C4-2B (cell line): ENCODE results near the gene MRPS6.
A peak's percentile ranks its signal among the peaks of the same experiment; 100 is the strongest.

ENCODE experiments used
- H3K27ac ChIP-seq: fragments of 450-650 bp; 2 replicates; pipeline ENCODE4 v1.5.1; 2017
- CTCF ChIP-seq: fragments of 450-650 bp; conservative IDR thresholded peaks from 2 replicates; pipeline ENCODE4 v1.5.1; 2017; ENCODE audit warnings: mild to moderate bottlenecking
- ZFX ChIP-seq: fragments of 450-650 bp; IDR thresholded peaks from 2 replicates; pipeline ENCODE4 v1.6.1; 2017

MRPS6 gene

GRCh38 chr21:34132926-34133325, 59.5 kb downstream of the MRPS6 start:
- TF ChIP-seq ZFX, result no peak
- TF ChIP-seq CTCF, result no peak
- no peak overlapping the region for H3K27ac ChIP-seq

GRCh38 chr21:34133392-34133791, 60.0 kb downstream of the MRPS6 start:
- H3K27ac ChIP-seq, result no peak overlapping the region
- TF ChIP-seq ZFX (no peak), CTCF (no peak)

GRCh38 chr21:34133802-34134201, 60.4 kb downstream of the MRPS6 start:
- TF ChIP-seq ZFX (no peak), CTCF (peak; percentile 36)
- no peak overlapping the region for H3K27ac ChIP-seq

- no peak for TF ChIP-seq CTCF
- TF ChIP-seq ZFX, result no peak
- H3K27ac ChIP-seq, result no peak overlapping the region
These were observed 62.0 kb downstream of the MRPS6 start for GRCh38 chr21:34135330-34135729.

- no peak for TF ChIP-seq ZFX
- no peak for TF ChIP-seq CTCF
- H3K27ac ChIP-seq, result no peak overlapping the region
These were observed 68.0 kb downstream of the MRPS6 start for GRCh38 chr21:34141373-34141772.

- H3K27ac ChIP-seq, result no peak overlapping the region
These were observed 70.4 kb downstream of the MRPS6 start for GRCh38 chr21:34143685-34144182.

GRCh38 chr21:34144224-34144623, 70.8 kb downstream of the MRPS6 start:
- no peak overlapping the region for H3K27ac ChIP-seq
- no peak for TF ChIP-seq CTCF
- no peak for TF ChIP-seq ZFX

More at GRCh38 chr21:34143685-34144182, 70.4 kb downstream of the MRPS6 start:
- TF ChIP-seq ZFX, result no peak
- no peak for TF ChIP-seq CTCF
